ENCODE results near the gene RAB17.
"Not testable (repeated sequence)": the region's sequence is repeated elsewhere in the genome, so short reads cannot be mapped to it uniquely, and the experiment has no call there.

Gene RAB17

GRCh38 chr2:237613679-237614078 is 23.1 kb upstream of the RAB17 start:
- no peak for FAIRE-seq

DNA sequence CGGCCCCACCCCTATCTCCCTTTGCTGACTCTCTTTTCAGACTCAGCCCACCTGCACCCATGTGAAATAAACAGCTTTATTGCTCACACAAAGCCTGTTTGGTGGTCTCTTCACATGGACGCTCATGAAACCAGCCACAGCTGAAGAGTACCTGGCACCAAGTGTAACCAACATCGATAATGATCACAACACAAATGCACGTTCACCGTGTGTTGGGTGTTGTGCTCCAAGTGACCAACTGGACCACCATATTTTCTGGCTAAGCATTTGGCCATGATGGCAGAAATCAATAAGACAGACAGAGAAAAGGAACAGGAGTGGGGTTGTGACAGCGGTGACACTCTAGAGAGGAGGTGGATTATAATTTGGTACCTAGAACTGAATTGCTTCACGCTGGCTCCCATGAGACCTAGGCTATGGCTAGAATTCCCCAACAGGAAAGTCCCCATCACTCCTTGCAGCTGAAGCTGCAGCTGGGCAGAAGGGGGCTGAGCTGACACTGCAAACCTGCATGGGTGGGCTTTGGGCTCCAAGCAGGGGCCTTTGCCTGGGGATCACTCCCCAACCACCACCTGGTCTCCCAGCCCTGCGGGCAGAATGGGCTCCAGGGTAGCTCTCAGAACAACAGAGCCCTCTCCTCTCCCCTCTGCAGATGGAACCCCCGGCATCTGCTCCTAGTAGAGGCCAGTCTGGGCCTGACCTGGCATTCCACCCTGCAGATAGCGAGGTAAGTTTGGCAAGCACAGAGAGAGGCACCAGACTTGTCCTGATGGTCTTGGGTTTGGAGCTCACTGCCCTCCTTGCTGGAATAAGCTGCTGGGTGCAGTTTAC is 22.2 kb upstream of the RAB17 start:
- DNase-seq (ENCODE audit: insufficient read length, low spot score), result no peak
- FAIRE-seq, result no peak
- TF ChIP-seq TAF1 (IDR thresholded peaks at IDR 0.05; ENCODE audit: low read depth, low read length), result no peak
- no peak for TF ChIP-seq PAX5 (IDR thresholded peaks at IDR 0.05; ENCODE audit: insufficient read depth, low read length, severe bottlenecking)
- TF ChIP-seq POLR2A (IDR thresholded peaks at IDR 0.05; ENCODE audit: low read depth, low read length), result no peak
- no peak for TF ChIP-seq POLR2AphosphoS5 (IDR thresholded peaks at IDR 0.05; ENCODE audit: low read depth, low read length)
- no peak for TF ChIP-seq POU2F2 (IDR thresholded peaks at IDR 0.05; ENCODE audit: low read depth, low read length)
- no peak for TF ChIP-seq SPI1 (IDR thresholded peaks at IDR 0.05; ENCODE audit: low read depth, low read length)

More at GRCh38 chr2:237613679-237614078, 23.1 kb upstream of the RAB17 start:
- DNase-seq (ENCODE audit: insufficient read length, low spot score), result no peak
- TF ChIP-seq POLR2AphosphoS5 (IDR thresholded peaks at IDR 0.05; ENCODE audit: low read depth, low read length) (no peak), POLR2A (IDR thresholded peaks at IDR 0.05; ENCODE audit: low read depth, low read length) (no peak), SPI1 (IDR thresholded peaks at IDR 0.05; ENCODE audit: low read depth, low read length) (no peak), POU2F2 (IDR thresholded peaks at IDR 0.05; ENCODE audit: low read depth, low read length) (no peak), TAF1 (IDR thresholded peaks at IDR 0.05; ENCODE audit: low read depth, low read length) (no peak), PAX5 (IDR thresholded peaks at IDR 0.05; ENCODE audit: insufficient read depth, low read length, severe bottlenecking) (no peak)

GRCh38 chr2:237606522-237606921 is 16.0 kb upstream of the RAB17 start:
- not testable (repeated sequence) for FAIRE-seq; DNase-seq (ENCODE audit: insufficient read length, low spot score)

GRCh38 chr2:237604960-237605359 is 14.4 kb upstream of the RAB17 start:
- FAIRE-seq (no peak), DNase-seq (ENCODE audit: insufficient read length, low spot score) (no peak)
- no peak for TF ChIP-seq PAX5 (IDR thresholded peaks at IDR 0.05; ENCODE audit: insufficient read depth, low read length, severe bottlenecking)
- TF ChIP-seq SPI1 (IDR thresholded peaks at IDR 0.05; ENCODE audit: low read depth, low read length), result no peak

DNA sequence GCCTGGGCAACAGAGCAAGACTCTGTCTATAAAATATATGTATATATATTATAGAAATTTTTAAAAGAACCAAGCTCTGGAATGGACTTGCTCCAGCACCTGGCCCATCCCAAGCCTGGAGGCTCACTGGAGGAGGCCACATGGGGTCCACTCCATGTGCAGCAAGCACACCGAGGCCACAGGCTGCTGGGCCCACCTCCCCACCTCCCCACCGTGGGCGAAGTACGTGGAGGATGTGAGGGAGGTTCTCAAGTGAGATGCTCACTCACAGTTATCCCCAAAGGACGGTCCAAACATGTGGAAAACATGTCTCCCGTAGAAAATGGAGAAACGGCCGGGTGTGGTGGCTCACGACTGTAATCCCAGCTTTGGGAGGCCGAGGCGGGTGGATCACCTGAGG is 13.9 kb upstream of the RAB17 start:
- DNase-seq (ENCODE audit: insufficient read length, low spot score), result no peak
- no peak for FAIRE-seq
- TF ChIP-seq POLR2AphosphoS5 (IDR thresholded peaks at IDR 0.05; ENCODE audit: low read depth, low read length), result no peak
- TF ChIP-seq POU2F2 (IDR thresholded peaks at IDR 0.05; ENCODE audit: low read depth, low read length), result no peak
- TF ChIP-seq PAX5 (IDR thresholded peaks at IDR 0.05; ENCODE audit: insufficient read depth, low read length, severe bottlenecking), result no peak
- no peak for TF ChIP-seq POLR2A (IDR thresholded peaks at IDR 0.05; ENCODE audit: low read depth, low read length)
- TF ChIP-seq TAF1 (IDR thresholded peaks at IDR 0.05; ENCODE audit: low read depth, low read length), result no peak
- TF ChIP-seq SPI1 (IDR thresholded peaks at IDR 0.05; ENCODE audit: low read depth, low read length), result no peak

- DNase-seq (ENCODE audit: insufficient read length, low spot score) (peak; percentile 54), FAIRE-seq (peak; percentile 66)
- no peak for TF ChIP-seq POLR2AphosphoS5 (IDR thresholded peaks at IDR 0.05; ENCODE audit: low read depth, low read length)
- TF ChIP-seq TAF1 (IDR thresholded peaks at IDR 0.05; ENCODE audit: low read depth, low read length), result no peak
- no peak for TF ChIP-seq PAX5 (IDR thresholded peaks at IDR 0.05; ENCODE audit: insufficient read depth, low read length, severe bottlenecking)
- no peak for TF ChIP-seq SPI1 (IDR thresholded peaks at IDR 0.05; ENCODE audit: low read depth, low read length)
- no peak for TF ChIP-seq POU2F2 (IDR thresholded peaks at IDR 0.05; ENCODE audit: low read depth, low read length)
- TF ChIP-seq POLR2A (IDR thresholded peaks at IDR 0.05; ENCODE audit: low read depth, low read length), result no peak
Observed at GRCh38 chr2:237603718-237604362, 13.3 kb upstream of the RAB17 start.

- no peak for FAIRE-seq
- DNase-seq (ENCODE audit: insufficient read length, low spot score), result no peak
- TF ChIP-seq TAF1 (IDR thresholded peaks at IDR 0.05; ENCODE audit: low read depth, low read length) (no peak), POLR2AphosphoS5 (IDR thresholded peaks at IDR 0.05; ENCODE audit: low read depth, low read length) (no peak), PAX5 (IDR thresholded peaks at IDR 0.05; ENCODE audit: insufficient read depth, low read length, severe bottlenecking) (no peak)
Observed at GRCh38 chr2:237603049-237603717, 12.6 kb upstream of the RAB17 start.

DNA sequence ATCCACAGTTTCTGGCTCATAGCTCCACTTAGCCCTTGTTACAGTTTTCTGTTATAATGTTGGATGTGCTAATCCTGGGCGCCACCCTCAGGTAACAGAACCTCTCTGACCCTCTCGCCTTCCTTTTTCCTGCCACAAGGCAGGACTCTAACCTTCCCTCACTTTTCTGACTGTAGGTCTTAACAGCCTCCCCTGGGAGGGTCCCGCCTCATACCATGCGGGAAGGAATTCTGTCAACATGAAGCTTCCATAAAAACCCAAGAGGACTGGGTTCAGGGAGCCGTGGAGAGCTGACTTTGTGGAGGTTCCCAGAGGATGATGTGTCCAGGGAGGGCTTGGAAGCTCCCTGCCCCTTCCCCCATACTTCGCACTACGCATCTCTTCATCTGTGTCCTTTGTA is 11.9 kb upstream of the RAB17 start:
- no peak for DNase-seq (ENCODE audit: insufficient read length, low spot score)
- no peak for FAIRE-seq
- TF ChIP-seq PAX5 (IDR thresholded peaks at IDR 0.05; ENCODE audit: insufficient read depth, low read length, severe bottlenecking) (no peak), POU2F2 (IDR thresholded peaks at IDR 0.05; ENCODE audit: low read depth, low read length) (no peak), POLR2A (IDR thresholded peaks at IDR 0.05; ENCODE audit: low read depth, low read length) (no peak), TAF1 (IDR thresholded peaks at IDR 0.05; ENCODE audit: low read depth, low read length) (no peak), POLR2AphosphoS5 (IDR thresholded peaks at IDR 0.05; ENCODE audit: low read depth, low read length) (no peak), SPI1 (IDR thresholded peaks at IDR 0.05; ENCODE audit: low read depth, low read length) (no peak)

- FAIRE-seq, result no peak
- no peak for TF ChIP-seq SPI1 (IDR thresholded peaks at IDR 0.05; ENCODE audit: low read depth, low read length)
- TF ChIP-seq POLR2A (IDR thresholded peaks at IDR 0.05; ENCODE audit: low read depth, low read length), result no peak
- TF ChIP-seq POU2F2 (IDR thresholded peaks at IDR 0.05; ENCODE audit: low read depth, low read length), result no peak
- TF ChIP-seq POLR2AphosphoS5 (IDR thresholded peaks at IDR 0.05; ENCODE audit: low read depth, low read length), result no peak
- no peak for TF ChIP-seq TAF1 (IDR thresholded peaks at IDR 0.05; ENCODE audit: low read depth, low read length)
- no peak for TF ChIP-seq PAX5 (IDR thresholded peaks at IDR 0.05; ENCODE audit: insufficient read depth, low read length, severe bottlenecking)
- DNase-seq (ENCODE audit: insufficient read length, low spot score), result no peak
Observed at GRCh38 chr2:237601453-237602116, 11.1 kb upstream of the RAB17 start.

Measured in GM12891 (cell line).